22Rv1 (cell line): ENCODE data around the gene CORO6.

Source experiments
- CTCF ChIP-seq: fragments of 450-650 bp; IDR thresholded peaks from 2 replicates; pipeline ENCODE4 v1.5.1; 2017; ENCODE audit warnings: mild to moderate bottlenecking
- ZFX ChIP-seq: fragments of 450-650 bp; IDR thresholded peaks from 2 replicates; pipeline ENCODE4 v1.6.1; 2017; ENCODE audit warnings: antibody characterized with exemption, borderline replicate concordance

GRCh38 chr17:29592850-29593551 lies 29.7 kb downstream of the CORO6 start, which contains the start of gene ANKRD13B:
- TF ChIP-seq CTCF (no peak), ZFX (no peak)
